Brain microvascular endothelial cell (primary cell): Measurements from ENCODE around the gene JOSD1.

Experiments
- DNase-seq: peaks from one replicate; pipeline ENCODE4 v3.0.0-alpha.2; 2020
- H3K27ac ChIP-seq: fragments of 250-450 bp; sonication (Bioruptor Pico); 2 replicates; pipeline ENCODE4 v1.5.1; 2020; ENCODE audit warnings: mild to moderate bottlenecking, moderate library complexity
- H3K27me3 ChIP-seq: fragments of 250-450 bp; sonication (Bioruptor Pico); replicated peaks from 2 replicates; pipeline ENCODE4 v1.5.1; 2020; ENCODE audit warnings: mild to moderate bottlenecking
- H3K36me3 ChIP-seq: fragments of 250-450 bp; sonication (Bioruptor Pico); replicated peaks from 2 replicates; pipeline ENCODE4 v1.5.1; 2020; ENCODE audit warnings: mild to moderate bottlenecking
- H3K4me3 ChIP-seq: 2 replicates; pipeline ENCODE4 v1.5.1; 2011; ENCODE audit warnings: low read depth, mild to moderate bottlenecking, control low read depth, low read length, moderate library complexity
- CTCF ChIP-seq: IDR thresholded peaks from 2 replicates; pipeline ENCODE4 v1.5.1; 2011; ENCODE audit warnings: low read depth, mild to moderate bottlenecking, moderate library complexity, low read length, control low read depth, inconsistent platforms; ENCODE audit errors: missing control alignments
- in situ Hi-C: cut with HindIII; loops from 2 replicates; pipeline ENCODE4 v1.10.0; 2017; ENCODE audit warnings: low sequenced_read_pairs, low pct_ligation_motif_present

JOSD1 gene

DNA sequence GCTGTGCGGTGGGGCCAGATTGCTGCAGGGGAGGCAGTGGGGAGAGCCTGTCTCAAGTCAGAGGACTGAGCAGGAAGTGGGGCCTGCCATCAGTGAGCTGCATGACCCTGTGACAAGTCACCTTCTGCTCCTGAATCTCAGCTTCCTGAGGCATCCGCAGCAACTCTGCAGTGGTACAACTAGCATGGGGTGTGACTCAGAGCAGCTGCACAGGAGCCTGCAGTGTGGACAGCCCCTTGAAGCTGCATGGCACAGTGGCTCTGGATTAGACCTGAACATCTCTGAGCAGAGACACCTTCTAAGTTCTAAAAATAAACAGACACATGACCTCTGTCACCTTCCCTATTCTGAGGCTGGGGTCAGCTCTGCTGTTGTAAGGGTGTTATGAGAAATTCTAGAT is 62.5 kb downstream of the JOSD1 start:
- Histone ChIP-seq H3K27me3 (no peaks in the 10 kb centered on the region), H3K4me3 (no peak overlapping the region), H3K36me3 (no peaks in the 10 kb centered on the region), H3K27ac (no peak overlapping the region)
- in situ Hi-C loops: no loop called here
- no peak for DNase-seq
- no peak for TF ChIP-seq CTCF
